ENCODE data around the gene CHN2. TPM values are rescaled to one million over a fixed set of nuclear protein-coding genes. Genes with fewer than 3 reads are reported as not detected.

CHN2 gene
- total RNA-seq, 1 donor from 2014 or later: 5.7 TPM

- DNase-seq (ENCODE audit: low read depth): no peak
- Histone ChIP-seq H3K36me3 (ENCODE audit: control insufficient read depth, insufficient read depth, low read length) (no peaks in the 10 kb centered on the region), H3K27me3 (ENCODE audit: control insufficient read depth, insufficient read depth, low read length) (no peaks in the 10 kb centered on the region), H3K4me3 (ENCODE audit: low read depth, low read length) (no peak overlapping the region)
- TF ChIP-seq CTCF (IDR thresholded peaks at IDR 0.05; ENCODE audit: insufficient read depth, low read length, poor library complexity, severe bottlenecking): no peak
Observed at GRCh38 chr7:29229946-29230345, 35.4 kb downstream of the CHN2 start.

GRCh38 chr7:29230871-29231345, 36.3 kb downstream of the CHN2 start:
- no peak for TF ChIP-seq CTCF (IDR thresholded peaks at IDR 0.05; ENCODE audit: insufficient read depth, low read length, poor library complexity, severe bottlenecking)
- no peak overlapping the region for H3K4me3 ChIP-seq (ENCODE audit: low read depth, low read length)
- no peaks in the 10 kb centered on the region for H3K36me3 ChIP-seq (ENCODE audit: control insufficient read depth, insufficient read depth, low read length)
- no peak for DNase-seq (ENCODE audit: low read depth)
- H3K27me3 ChIP-seq (ENCODE audit: control insufficient read depth, insufficient read depth, low read length): no peaks in the 10 kb centered on the region

- no peak for TF ChIP-seq CTCF (IDR thresholded peaks at IDR 0.05; ENCODE audit: insufficient read depth, low read length, poor library complexity, severe bottlenecking)
- Histone ChIP-seq H3K36me3 (ENCODE audit: control insufficient read depth, insufficient read depth, low read length) (no peaks in the 10 kb centered on the region), H3K4me3 (ENCODE audit: low read depth, low read length) (no peak overlapping the region), H3K27me3 (ENCODE audit: control insufficient read depth, insufficient read depth, low read length) (no peaks in the 10 kb centered on the region)
- no peak for DNase-seq (ENCODE audit: low read depth)
Observed at GRCh38 chr7:29231671-29232232, 37.2 kb downstream of the CHN2 start.

GRCh38 chr7:29234438-29234837, 39.9 kb downstream of the CHN2 start:
- Histone ChIP-seq H3K36me3 (ENCODE audit: control insufficient read depth, insufficient read depth, low read length) (no peaks in the 10 kb centered on the region), H3K4me3 (ENCODE audit: low read depth, low read length) (no peak overlapping the region), H3K27me3 (ENCODE audit: control insufficient read depth, insufficient read depth, low read length) (no peaks in the 10 kb centered on the region)
- no peak for DNase-seq (ENCODE audit: low read depth)
- TF ChIP-seq CTCF (IDR thresholded peaks at IDR 0.05; ENCODE audit: insufficient read depth, low read length, poor library complexity, severe bottlenecking): no peak

- no peaks in the 10 kb centered on the region for H3K27me3 ChIP-seq (ENCODE audit: control insufficient read depth, insufficient read depth, low read length)
- no peak overlapping the region for H3K4me3 ChIP-seq (ENCODE audit: low read depth, low read length)
- no peak for DNase-seq (ENCODE audit: low read depth)
- H3K36me3 ChIP-seq (ENCODE audit: control insufficient read depth, insufficient read depth, low read length): no peaks in the 10 kb centered on the region
- no peak for TF ChIP-seq CTCF (IDR thresholded peaks at IDR 0.05; ENCODE audit: insufficient read depth, low read length, poor library complexity, severe bottlenecking)
Observed at GRCh38 chr7:29236071-29236580, 41.6 kb downstream of the CHN2 start.

DNA sequence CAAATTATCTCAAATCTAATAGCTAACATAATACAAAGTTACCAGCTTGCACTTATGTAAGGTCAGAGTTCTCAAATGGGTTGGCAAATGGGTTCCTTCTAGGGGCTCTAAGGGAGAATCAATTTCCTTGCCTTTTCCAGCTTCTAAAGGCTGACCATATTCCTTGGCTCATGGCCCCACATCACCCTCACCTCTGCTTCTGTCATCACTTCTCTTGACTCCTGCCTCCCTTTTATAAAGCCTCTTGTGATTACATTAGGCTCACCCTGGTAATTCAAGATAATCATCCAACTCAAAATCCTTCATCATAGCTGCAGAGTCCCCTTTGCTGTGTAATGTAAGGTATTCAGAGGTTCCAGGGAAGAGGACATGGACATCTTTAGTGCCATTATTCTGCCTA, 42.1 kb downstream of the CHN2 start:
- DNase-seq (ENCODE audit: low read depth): no peak
- Histone ChIP-seq H3K36me3 (ENCODE audit: control insufficient read depth, insufficient read depth, low read length) (no peaks in the 10 kb centered on the region), H3K27me3 (ENCODE audit: control insufficient read depth, insufficient read depth, low read length) (no peaks in the 10 kb centered on the region), H3K4me3 (ENCODE audit: low read depth, low read length) (no peak overlapping the region)
- no peak for TF ChIP-seq CTCF (IDR thresholded peaks at IDR 0.05; ENCODE audit: insufficient read depth, low read length, poor library complexity, severe bottlenecking)

Measured in kidney epithelial cell (primary cell).